WTC11 (cell line): ENCODE results near the gene SMIM38. TPM values are rescaled to one million over a fixed set of nuclear protein-coding genes. Genes with fewer than 3 reads are reported as not detected.

Experiments
- ATAC-seq: fragments of 200-7000 bp; cut with Tn5 transposase; 2 replicates; pipeline ENCODE4 v1.10.0; 2021; ENCODE audit warnings: mild to moderate bottlenecking, moderate library complexity
- CTCF ChIA-PET: fragments of 300-600 bp; sonication (Branson Sonifier 250); formaldehyde crosslinking; loops from one replicate; lab custom pipeline; 2021; ENCODE audit warnings: antibody characterized with exemption; lab: Charles Lee
- POLR2A ChIA-PET: fragments of 350-600 bp; sonication (Branson Sonifier 250); formaldehyde crosslinking; loops from one replicate; lab custom pipeline; 2021; ENCODE audit warnings: antibody characterized with exemption; lab: Charles Lee
- DNase-seq: peaks from one replicate; pipeline ENCODE4 v3.0.0; 2021; ENCODE audit warnings: low spot score
- H3K27ac Mint-ChIP-seq: 2 replicates; pipeline ENCODE4 v1.8.0; 2021; ENCODE audit warnings: mixed read lengths
- H3K27me3 Mint-ChIP-seq: 2 replicates; pipeline ENCODE4 v1.8.0; 2021; ENCODE audit warnings: low read depth, mild to moderate bottlenecking, moderate library complexity, mixed read lengths
- H3K36me3 Mint-ChIP-seq: 2 replicates; pipeline ENCODE4 v1.8.0; 2021; ENCODE audit warnings: mixed read lengths
- H3K4me1 Mint-ChIP-seq: 2 replicates; pipeline ENCODE4 v1.8.0; 2022; ENCODE audit warnings: mixed read lengths
- H3K4me3 Mint-ChIP-seq: 2 replicates; pipeline ENCODE4 v1.8.0; 2021; ENCODE audit warnings: mild to moderate bottlenecking, moderate library complexity, mixed read lengths
- H3K9me3 Mint-ChIP-seq: 2 replicates; pipeline ENCODE4 v1.8.0; 2021; ENCODE audit warnings: mixed read lengths
- CBFB ChIP-seq: sonication (generic); formaldehyde crosslinking; IDR thresholded peaks from 2 replicates; pipeline ENCODE4 v1.8.1; 2022; ENCODE audit warnings: mild to moderate bottlenecking, low read depth, missing genetic modification reagents
- CREM ChIP-seq: sonication (generic); formaldehyde crosslinking; IDR thresholded peaks from 2 replicates; pipeline ENCODE4 v1.8.1; 2022; ENCODE audit warnings: mild to moderate bottlenecking, missing genetic modification reagents, moderate library complexity
- E2F4 ChIP-seq: sonication (generic); formaldehyde crosslinking; IDR thresholded peaks from 2 replicates; pipeline ENCODE4 v1.8.1; 2022; ENCODE audit warnings: low read depth, mild to moderate bottlenecking, moderate library complexity, missing genetic modification reagents, borderline replicate concordance
- ERG ChIP-seq: fragments of 250-450 bp; sonication (Bioruptor Pico); IDR thresholded peaks from 2 replicates; pipeline ENCODE4 v1.8.0; 2021; ENCODE audit warnings: mild to moderate bottlenecking
- GABPB1 ChIP-seq: sonication (generic); formaldehyde crosslinking; IDR thresholded peaks from 2 replicates; pipeline ENCODE4 v1.8.1; 2023; ENCODE audit warnings: mild to moderate bottlenecking, missing genetic modification reagents
- HMGXB4 ChIP-seq: sonication (generic); formaldehyde crosslinking; IDR thresholded peaks from 2 replicates; pipeline ENCODE4 v1.8.1; 2023; ENCODE audit warnings: mild to moderate bottlenecking, moderate library complexity, missing genetic modification reagents
- JAZF1 ChIP-seq: fragments of 250-450 bp; sonication (Bioruptor Pico); IDR thresholded peaks from 2 replicates; pipeline ENCODE4 v1.9.0; 2021; ENCODE audit warnings: moderate library complexity, mild to moderate bottlenecking, inconsistent platforms
- MLX ChIP-seq: sonication (generic); formaldehyde crosslinking; IDR thresholded peaks from 2 replicates; pipeline ENCODE4 v1.8.1; 2023; ENCODE audit warnings: mild to moderate bottlenecking, missing genetic modification reagents, moderate library complexity
- NFATC4 ChIP-seq: fragments of 250-450 bp; sonication (Bioruptor Pico); IDR thresholded peaks from 2 replicates; pipeline ENCODE4 v1.9.0; 2021; ENCODE audit warnings: mild to moderate bottlenecking
- NR1H2 ChIP-seq: sonication (generic); formaldehyde crosslinking; IDR thresholded peaks from 2 replicates; pipeline ENCODE4 v1.9.0; 2021; ENCODE audit warnings: mild to moderate bottlenecking, moderate library complexity, missing genetic modification reagents
- NR3C1 ChIP-seq: sonication (generic); formaldehyde crosslinking; conservative IDR thresholded peaks from 2 replicates; pipeline ENCODE4 v1.8.1; 2023; ENCODE audit warnings: low read depth, mild to moderate bottlenecking, missing genetic modification reagents
- OVOL2 ChIP-seq: fragments of 250-450 bp; sonication (Bioruptor Pico); IDR thresholded peaks from 2 replicates; pipeline ENCODE4 v1.9.0; 2021; ENCODE audit warnings: mild to moderate bottlenecking, borderline replicate concordance
- PRRX2 ChIP-seq: fragments of 250-450 bp; sonication (Bioruptor Pico); IDR thresholded peaks from 2 replicates; pipeline ENCODE4 v1.8.0; 2021; ENCODE audit warnings: mild to moderate bottlenecking
- RORB ChIP-seq: fragments of 250-450 bp; sonication (Bioruptor Pico); IDR thresholded peaks from 2 replicates; pipeline ENCODE4 v1.9.0; 2021; ENCODE audit warnings: mild to moderate bottlenecking
- TCF7 ChIP-seq: sonication (generic); formaldehyde crosslinking; IDR thresholded peaks from 2 replicates; pipeline ENCODE4 v1.8.0; 2022; ENCODE audit warnings: mild to moderate bottlenecking, low read depth, missing genetic modification reagents, moderate library complexity
- TEAD4 ChIP-seq: sonication (generic); formaldehyde crosslinking; IDR thresholded peaks from 2 replicates; pipeline ENCODE4 v1.8.0; 2022; ENCODE audit warnings: mild to moderate bottlenecking, missing genetic modification reagents
- ZNF263 ChIP-seq: sonication (generic); formaldehyde crosslinking; IDR thresholded peaks from 2 replicates; pipeline ENCODE4 v1.8.1; 2022; ENCODE audit warnings: low read depth, mild to moderate bottlenecking, moderate library complexity, missing genetic modification reagents
- ZNF416 ChIP-seq: fragments of 250-450 bp; sonication (Bioruptor Pico); IDR thresholded peaks from 2 replicates; pipeline ENCODE4 v1.9.0; 2021; ENCODE audit warnings: mild to moderate bottlenecking, inconsistent platforms
- ZNF425 ChIP-seq: fragments of 250-450 bp; sonication (Bioruptor Pico); conservative IDR thresholded peaks from 2 replicates; pipeline ENCODE4 v1.9.0; 2021; ENCODE audit warnings: mild to moderate bottlenecking
- total RNA-seq: library from RNA; stranded (reverse); gene quantifications from 3 replicates; pipeline ENCODE4 v1.2.3, GENCODE V29; 2021
- TF ChIP-seq, protein P1 (sequence below): sonication (generic); formaldehyde crosslinking; IDR thresholded peaks from 2 replicates; pipeline ENCODE4 v1.8.0; 2023; ENCODE audit warnings: mild to moderate bottlenecking, missing genetic modification reagents

SMIM38 gene
- total RNA-seq, 1 experiment from 2014 or later: 0.39 TPM

GRCh38 chr11:69154938-69155301 is 815 bp upstream of the SMIM38 start (continued):
- TF ChIP-seq ERG (CRISPR knock-in tag) (no peak), TCF7 (CRISPR knock-in tag) (no peak)
- TF ChIP-seq, protein P1, sequence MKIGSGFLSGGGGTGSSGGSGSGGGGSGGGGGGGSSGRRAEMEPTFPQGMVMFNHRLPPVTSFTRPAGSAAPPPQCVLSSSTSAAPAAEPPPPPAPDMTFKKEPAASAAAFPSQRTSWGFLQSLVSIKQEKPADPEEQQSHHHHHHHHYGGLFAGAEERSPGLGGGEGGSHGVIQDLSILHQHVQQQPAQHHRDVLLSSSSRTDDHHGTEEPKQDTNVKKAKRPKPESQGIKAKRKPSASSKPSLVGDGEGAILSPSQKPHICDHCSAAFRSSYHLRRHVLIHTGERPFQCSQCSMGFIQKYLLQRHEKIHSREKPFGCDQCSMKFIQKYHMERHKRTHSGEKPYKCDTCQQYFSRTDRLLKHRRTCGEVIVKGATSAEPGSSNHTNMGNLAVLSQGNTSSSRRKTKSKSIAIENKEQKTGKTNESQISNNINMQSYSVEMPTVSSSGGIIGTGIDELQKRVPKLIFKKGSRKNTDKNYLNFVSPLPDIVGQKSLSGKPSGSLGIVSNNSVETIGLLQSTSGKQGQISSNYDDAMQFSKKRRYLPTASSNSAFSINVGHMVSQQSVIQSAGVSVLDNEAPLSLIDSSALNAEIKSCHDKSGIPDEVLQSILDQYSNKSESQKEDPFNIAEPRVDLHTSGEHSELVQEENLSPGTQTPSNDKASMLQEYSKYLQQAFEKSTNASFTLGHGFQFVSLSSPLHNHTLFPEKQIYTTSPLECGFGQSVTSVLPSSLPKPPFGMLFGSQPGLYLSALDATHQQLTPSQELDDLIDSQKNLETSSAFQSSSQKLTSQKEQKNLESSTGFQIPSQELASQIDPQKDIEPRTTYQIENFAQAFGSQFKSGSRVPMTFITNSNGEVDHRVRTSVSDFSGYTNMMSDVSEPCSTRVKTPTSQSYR: no peak

DNA sequence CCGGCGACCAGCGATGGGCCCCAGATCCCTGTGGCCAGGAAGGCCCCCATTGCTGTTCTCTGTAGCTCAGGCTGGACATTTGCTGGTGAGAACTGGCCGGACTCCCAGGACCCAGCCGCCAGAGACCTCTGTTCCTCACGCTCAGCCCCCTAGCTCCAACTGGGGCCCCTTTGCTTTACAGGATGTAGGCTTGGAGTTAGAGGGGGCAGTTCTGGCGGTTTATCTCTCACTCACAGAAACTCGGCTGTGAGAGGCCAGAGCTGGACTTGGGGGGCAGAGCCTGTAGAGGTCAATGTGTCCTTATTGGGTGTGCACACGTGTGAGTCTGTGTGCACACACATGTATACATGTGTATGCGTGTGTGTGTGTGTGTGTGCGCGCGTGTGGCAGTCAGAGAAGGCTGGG is 502 bp downstream of the SMIM38 start:
- ATAC-seq: no peak
- H3K4me3 Mint-ChIP-seq: no peak overlapping the region

GRCh38 chr11:69156673-69157155 is 979 bp downstream of the SMIM38 start:
- DNase-seq (no peak), ATAC-seq (no peak)
- H3K36me3 Mint-ChIP-seq: no peaks in the 10 kb centered on the region
- H3K27me3 Mint-ChIP-seq: no peaks in the 10 kb centered on the region
- no peaks in the 10 kb centered on the region for H3K9me3 Mint-ChIP-seq
- no peak overlapping the region for H3K4me3 Mint-ChIP-seq
- POLR2A ChIA-PET: no interaction called here
- CTCF ChIA-PET: interaction anchor here (1.3 to 2.0 kb wide), 2 partner anchors 10 to 25 kb away, joined by 3 to 12 read pairs; no protein-coding TSS in a partner anchor
- no peak overlapping the region for H3K27ac Mint-ChIP-seq
- H3K4me1 Mint-ChIP-seq: peaks cover 19% of the 10 kb centered on the region
- no peak for TF ChIP-seq ZNF416
- TF ChIP-seq NFATC4 (CRISPR knock-in tag): no peak
- TF ChIP-seq CBFB (CRISPR knock-in tag): no peak
- no peak for TF ChIP-seq NR1H2 (CRISPR knock-in tag)
- TF ChIP-seq CREM (CRISPR knock-in tag): no peak
- no peak for TF ChIP-seq JAZF1 (CRISPR knock-in tag)
- TF ChIP-seq E2F4: no peak
- no peak for TF ChIP-seq TEAD4 (CRISPR knock-in tag)
- no peak for TF ChIP-seq GABPB1

More for the DNA sequence above, 502 bp downstream of the SMIM38 start:
- no peaks in the 10 kb centered on the region for H3K36me3 Mint-ChIP-seq
- H3K27me3 Mint-ChIP-seq: no peaks in the 10 kb centered on the region
- CTCF ChIA-PET: interaction anchor here (1.3 to 2.0 kb wide), 2 partner anchors 10 to 24 kb away, joined by 3 to 12 read pairs; no protein-coding TSS in a partner anchor
- no peak overlapping the region for H3K27ac Mint-ChIP-seq
- TF ChIP-seq ZNF425 (CRISPR knock-in tag): no peak
- TF ChIP-seq NR3C1: no peak
- TF ChIP-seq PRRX2 (CRISPR knock-in tag): no peak
- no peak for TF ChIP-seq HMGXB4 (CRISPR knock-in tag)
- TF ChIP-seq OVOL2: no peak
- no peak for TF ChIP-seq TCF7 (CRISPR knock-in tag)
- no peak for TF ChIP-seq MLX
- TF ChIP-seq ZNF263 (CRISPR knock-in tag): no peak
- TF ChIP-seq RORB: no peak
- DNase-seq: no peak
- H3K4me1 Mint-ChIP-seq: peaks cover 24% of the 10 kb centered on the region
- H3K9me3 Mint-ChIP-seq: no peaks in the 10 kb centered on the region
- POLR2A ChIA-PET: no interaction called here
